NCI-H226 (cell line): ENCODE data around the gene TMOD3.
A peak's percentile ranks its signal among the peaks of the same experiment; 100 is the strongest.

ENCODE experiments used
- DNase-seq: peaks from one replicate; pipeline ENCODE4 v3.0.0-alpha.2; 2015

Gene TMOD3

DNA sequence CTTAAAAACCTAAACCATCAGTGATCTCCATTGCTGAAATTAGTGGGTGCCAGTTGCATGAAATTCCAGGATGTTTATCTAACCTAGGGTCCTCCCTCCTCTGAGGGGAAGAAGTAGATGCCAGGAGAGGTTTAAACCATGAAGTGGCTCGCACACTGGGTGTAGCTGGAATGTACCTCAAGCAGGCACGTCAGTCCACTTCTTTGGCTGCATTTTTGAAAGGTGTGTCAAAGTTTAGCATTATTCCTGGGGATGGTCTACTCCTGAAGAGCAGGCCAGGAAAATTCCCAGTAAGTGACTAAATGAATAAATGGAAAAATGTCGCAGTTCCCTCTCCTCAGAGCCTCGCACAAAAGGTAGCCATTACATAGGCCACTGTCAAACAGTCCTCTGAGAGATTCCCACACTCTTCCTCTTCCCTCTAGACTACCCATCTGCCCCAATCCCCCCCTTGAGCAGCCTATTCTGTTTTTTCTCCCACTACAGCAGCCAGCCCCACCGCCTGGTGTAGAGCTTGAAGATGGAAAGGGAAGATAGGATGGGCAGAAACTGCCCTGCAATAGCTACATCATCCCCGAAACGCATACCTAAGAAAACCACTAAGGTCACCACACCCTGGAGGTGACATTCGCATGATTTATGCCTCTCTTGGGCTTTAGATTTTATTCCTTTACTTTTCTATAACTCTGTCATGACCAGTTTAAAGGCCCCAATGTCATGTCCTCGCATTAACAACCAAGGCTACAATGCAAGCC, 655 bp upstream of the TMOD3 start:
- DNase-seq, result peak; percentile 99

DNA sequence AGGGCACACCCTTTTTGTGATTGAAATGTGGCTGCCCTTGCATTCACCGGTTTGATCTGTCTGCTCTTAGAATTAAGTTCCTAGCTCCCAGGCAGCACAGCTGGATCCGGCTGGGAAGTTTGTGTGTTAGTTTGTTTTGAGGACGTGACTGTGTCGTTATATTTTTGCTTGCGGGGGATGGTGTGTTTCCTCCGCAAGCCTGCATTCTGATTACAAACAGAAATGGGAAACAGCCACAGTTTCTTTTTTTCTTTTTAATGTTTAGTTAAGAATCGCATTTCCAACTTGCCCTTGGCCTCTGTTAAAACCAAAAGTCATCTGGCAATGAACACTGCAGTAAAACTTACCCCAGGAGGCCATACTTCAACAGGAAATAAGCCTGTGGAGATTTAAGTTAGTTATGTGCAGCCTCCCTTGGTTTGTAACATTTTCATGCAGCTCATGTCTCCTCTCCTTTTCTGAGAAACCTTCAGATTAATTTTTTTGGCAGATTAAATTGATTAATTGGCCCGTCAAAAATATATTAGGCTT, 888 bp downstream of the TMOD3 start:
- DNase-seq, result no peak

DNA sequence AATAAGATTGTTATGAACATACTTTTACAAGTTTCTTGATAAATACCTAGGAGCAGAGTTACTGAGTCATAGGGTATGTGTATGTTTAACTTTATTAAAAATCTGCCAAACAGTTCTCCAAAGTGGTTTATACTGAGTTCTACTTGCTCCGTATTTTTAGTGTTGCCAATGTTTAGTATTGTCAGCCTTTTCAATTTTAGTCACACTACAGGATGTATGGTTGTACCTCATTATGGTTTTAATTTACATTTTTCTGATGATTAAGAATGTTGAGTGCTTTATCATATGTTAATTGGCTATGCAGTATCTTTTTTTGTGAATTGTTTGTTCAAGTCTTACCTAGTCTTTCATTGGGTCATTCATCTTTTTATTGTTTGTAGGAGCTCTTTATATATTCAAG, 4.3 kb downstream of the TMOD3 start:
- no peak for DNase-seq

DNA sequence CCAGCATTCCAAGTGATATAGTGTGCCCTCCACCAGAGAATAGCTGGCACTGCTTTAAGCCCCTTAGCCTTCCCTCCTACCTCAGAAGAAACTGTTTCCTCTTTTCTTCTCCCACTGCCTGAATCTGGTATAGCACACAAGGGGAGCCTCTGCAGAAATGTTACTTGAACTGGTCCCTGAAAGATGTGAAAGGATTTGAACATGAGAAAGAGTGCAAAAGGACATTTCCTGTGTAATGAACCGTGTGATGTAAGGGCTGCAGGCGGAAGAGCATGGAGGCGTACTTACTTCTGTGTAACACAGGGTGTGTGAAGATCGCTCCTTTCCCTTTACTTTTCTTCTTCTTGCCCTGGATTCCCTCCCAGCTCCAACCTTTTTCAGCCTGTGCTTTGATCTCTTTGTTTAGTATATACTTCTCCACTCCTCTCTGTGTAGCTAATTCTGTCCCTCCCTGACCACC, 8.4 kb downstream of the TMOD3 start:
- DNase-seq, result no peak

DNA sequence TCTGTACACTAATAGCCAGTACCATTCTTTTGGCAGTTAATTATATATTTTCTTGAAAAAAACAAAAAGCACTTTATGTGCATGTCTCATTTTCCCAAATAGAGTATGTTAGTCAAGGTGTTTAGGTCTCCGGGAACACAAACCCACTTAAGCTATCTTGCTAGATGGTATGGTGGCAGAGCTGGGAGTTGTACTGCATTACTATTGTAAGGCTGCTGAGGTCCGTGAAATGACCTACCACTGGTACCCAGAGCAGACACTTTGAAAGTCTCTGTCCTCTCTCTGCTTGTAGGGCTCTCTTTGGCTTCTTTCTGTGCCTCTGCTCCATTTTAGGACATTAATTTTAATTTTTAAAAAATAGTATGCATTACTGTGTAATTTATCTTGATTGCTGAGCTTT, 8.8 kb downstream of the TMOD3 start:
- DNase-seq, result no peak

DNA sequence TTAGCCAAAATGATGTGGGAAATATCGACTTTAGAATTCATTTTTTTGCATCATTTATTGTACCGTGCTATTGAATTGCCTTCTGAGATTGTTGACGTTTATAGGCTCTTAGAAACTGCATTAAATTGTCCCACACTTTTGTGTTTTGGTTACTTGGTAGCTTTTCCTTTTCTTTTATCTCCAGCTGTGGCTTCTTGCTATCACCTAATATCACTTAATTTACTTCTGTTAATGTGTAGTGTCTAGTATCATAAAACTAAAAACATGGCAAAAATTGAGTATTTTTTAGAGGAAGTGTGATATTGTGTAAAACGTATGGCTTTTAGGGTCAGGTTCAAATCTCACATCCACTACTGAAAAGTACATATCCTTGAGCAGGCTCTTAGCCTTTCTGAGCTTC, 11.2 kb downstream of the TMOD3 start:
- no peak for DNase-seq

DNA sequence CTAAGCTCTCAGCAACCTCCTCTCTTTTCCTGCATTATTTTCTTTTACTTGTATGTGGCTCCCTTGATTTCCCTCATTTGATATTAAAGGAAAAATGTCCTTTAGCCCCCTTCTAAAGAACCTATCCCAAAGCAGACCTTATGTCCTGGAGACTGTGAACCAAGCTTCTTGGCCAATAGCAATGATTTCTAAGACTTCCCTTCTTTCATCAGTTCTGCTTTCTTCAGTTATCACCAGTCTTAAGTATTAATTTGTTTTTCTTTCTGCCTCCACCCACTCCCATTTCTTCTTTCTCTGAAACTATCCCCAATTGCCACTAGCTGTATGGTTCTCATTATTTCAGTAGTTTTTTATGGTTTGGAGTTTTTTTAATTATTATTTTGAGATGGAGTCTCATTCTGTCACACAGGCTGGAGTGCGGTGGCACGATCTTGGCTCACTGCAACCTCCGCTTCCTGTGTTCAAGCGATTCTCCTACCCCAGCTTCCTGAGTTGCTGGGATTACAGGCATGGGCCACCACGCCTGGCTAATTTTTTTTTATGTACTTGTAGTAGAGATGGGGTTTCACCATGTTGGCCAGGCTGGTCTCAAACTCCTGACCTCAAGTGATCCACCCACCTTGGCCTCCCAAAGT, 12.1 kb downstream of the TMOD3 start:
- no peak for DNase-seq

DNA sequence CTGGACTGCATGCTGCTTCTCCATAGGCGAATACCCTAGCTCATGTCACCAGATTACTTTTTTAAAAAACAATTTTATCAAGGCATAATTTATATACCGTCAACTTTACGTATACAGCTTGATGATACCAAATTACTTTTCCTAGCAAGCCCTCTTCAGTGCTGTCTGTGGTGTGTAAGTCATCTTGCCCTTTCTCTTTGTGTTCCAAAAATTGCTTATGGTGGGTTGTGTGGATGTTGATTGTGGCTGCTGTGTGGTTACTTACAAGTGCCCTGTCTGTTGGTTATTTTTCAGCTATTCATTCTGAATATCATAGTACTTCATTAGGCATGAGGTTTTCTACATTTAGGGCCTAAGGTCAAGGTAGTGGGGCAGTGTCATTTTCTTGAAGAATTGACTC, 12.8 kb downstream of the TMOD3 start:
- DNase-seq, result no peak

DNA sequence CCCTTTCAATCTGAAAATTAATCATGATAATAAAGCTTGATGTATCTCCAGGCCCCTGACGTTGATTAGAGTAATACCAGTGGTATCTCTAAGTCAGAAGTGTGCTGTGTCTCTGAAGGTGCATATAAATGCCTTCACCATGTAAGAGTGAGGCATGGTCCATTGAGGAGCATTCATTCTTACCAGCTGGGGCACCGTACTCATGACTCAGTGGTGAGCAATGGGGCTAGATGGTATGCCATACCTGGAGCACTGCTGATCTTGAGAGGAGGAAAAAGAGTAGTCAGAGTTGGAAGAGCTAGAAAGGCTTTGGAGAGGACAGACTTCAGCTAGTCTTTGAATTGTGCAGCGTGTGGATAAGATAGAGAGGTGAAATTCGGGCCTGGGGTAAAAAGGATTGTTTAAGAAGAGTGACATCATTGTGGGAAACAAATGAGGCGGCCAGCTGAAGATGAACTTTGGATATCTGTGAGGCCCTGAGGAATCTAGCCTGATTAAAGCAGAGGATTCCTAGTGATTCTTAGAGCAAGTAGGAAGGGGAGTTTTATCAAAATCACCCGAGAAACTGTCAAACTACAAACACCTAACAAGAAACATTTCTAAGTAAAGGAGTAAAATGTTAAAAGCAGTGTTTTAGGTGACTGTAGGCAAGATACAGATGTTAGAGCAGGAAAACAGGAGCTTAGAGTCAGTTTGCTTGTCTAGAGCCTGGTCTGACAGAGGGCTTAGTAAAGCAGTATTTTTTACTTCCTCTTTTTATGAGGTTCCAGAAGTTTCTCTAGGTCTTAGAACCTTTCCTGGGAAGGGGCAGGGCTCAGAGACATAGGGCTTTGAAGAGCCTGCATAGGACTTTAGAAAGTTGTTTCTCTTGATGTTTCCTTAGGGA, 13.6 kb downstream of the TMOD3 start:
- DNase-seq, result peak; percentile 99

DNA sequence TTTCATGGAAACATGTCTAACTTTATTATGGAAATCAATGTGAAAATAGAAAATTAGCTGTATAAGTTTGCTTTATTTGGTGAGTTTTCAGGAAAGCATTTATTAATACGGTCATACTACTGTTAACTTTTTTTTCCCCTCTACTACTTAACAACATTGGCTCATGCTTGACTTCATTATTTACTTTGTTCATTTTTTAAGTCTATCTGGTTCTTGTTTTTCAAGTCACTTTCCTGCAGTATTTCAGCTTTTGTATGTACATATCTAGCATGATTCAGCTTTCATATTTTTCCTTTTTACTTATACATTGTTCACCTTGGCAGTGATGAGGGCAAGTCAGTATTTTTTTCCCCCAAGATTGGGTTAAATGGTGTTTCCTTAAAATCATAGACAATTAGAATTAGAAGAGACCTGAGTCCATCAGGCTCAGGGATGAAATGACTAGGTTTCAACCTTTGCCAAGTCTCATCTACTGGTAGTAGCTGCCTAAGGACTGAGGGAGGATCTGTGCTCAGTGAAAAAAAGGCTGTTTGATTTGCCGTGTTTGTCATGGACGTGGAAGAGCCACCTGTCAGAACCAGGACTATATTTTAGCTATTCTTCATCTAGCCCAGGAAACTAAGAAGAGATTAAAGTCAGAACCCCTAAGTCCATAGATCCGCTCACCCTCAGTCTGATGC, 15.4 kb downstream of the TMOD3 start:
- no peak for DNase-seq

DNA sequence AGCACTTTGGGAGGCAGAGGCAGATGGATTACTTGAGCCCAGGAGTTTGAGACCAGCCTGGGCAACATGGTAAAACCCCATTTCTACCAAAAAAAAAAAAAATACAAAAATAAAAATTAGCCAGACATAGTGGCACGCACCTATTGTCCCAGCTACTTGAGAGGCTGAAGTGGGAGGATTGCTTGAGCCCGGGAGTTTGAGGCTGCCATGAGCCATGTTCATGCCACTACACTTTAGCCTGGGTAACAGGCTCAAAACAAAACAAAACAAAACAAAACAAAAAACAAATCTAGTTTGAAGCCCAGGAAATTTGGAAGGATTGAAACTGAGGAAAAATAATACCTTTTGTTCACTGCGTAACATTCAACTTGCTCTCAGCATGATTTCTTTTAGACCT, 16.6 kb downstream of the TMOD3 start:
- peak; percentile 73 for DNase-seq

DNA sequence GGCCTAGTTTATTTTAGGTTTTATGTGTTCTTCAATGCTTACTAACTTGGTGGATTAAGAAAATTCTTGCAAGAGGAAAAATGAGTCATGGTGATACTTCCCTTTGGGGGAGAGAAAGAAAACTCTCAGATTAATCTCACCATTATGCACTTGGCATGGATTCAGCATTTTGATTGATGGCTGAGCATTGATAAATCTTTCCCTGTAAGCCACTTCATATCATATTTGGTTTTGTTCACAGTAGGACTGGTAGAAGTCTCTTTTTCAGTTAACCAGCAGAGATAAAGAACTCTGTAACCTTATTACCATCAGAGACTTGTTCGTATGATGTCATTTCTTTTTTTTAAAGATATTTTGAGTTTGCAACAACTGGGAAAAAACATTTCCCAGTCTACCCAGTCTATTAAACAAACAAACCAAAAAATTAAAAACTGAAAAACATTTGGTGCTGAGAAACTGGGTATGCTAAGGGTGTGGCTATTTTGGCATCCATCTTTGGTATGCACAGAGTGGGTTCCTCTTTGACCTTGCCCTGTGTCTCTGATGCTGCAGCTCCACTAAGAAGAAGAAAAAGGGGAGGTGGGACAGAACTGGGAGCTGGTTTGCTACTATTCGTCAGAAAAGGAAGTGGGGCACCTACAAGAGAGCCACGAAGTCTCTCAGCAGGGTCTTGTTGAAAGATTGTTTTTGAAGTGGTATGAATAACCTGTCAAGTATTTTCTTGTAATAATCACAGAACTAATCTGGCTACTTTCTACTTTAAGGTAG, 17.2 kb downstream of the TMOD3 start:
- peak; percentile 99 for DNase-seq

DNA sequence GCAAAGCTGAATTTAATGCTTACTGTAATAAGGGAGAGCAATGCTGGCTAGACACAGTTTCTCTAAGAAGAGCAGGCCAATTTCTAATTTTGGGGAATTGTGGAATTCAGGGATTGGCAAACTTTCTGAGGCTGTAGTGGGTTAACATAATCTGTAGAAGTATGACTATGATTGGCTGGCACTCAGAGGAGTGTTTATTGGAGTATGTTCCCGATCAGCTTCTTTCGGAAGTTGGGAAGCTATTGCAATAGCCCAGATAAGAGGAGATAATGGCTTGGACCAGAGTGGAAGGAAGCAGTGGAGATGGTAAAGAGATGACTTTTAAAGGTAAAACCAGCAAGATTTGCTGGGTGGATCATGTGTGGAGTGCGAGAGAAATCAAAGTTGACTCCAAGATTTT, 19.4 kb downstream of the TMOD3 start:
- DNase-seq, result peak; percentile 66

DNA sequence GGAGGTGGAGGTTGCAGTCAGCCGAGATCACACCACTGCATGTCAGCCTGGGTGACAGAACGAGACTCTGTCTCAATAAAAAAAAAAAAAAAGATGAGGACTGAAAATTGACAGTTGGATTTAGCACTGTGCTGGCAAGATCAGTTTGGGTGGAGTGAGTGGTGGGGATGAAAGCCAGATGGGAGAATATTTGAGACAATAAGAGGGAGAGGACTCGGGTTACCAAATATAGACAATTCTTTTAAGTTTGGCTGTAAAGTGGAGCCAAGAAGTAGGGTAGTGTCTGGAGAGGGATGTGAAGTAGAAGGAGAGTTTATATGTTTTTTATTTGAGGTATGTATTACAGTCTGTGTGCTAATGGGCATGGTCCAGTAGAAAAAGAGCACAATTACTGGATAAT, 20.4 kb downstream of the TMOD3 start:
- DNase-seq, result no peak

DNA sequence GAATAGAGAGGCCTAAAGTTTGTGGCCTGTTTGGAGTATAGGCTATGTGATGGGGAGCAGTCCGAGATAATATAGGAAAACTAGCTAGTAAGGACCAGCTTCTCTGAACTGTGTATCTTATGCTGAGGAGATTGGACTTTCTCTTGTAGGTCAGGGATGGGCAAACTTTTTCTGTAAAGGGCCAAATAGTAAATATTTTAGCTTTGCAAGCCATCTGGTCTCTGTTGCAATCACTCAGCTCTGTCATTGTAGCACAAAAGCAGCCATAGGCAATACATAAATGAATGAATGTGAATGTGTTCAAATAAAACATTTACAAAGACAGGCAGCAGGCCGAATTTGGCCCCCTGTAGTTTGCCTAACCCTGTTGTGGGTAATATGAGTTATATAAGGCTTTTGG, 24.5 kb downstream of the TMOD3 start:
- no peak for DNase-seq

DNA sequence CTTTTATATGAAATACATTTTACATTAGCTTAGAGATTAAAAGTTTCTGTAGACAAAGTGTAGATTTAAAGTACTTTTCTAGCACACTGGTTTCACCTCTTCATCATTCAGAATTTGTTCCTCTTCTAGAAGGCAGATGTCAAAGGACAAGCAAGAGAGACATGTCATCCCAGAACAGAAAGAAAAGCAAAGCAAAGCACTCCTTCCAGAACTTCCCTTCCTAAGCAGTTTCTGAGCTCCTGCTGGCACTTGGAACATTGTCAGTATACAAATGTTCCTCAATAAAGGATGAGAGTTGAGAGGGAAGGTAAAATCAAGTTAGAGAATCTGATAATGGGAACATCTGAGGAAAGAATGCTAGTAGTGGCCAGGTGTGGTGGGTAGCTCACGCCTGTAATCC, 26.2 kb downstream of the TMOD3 start:
- DNase-seq, result no peak

DNA sequence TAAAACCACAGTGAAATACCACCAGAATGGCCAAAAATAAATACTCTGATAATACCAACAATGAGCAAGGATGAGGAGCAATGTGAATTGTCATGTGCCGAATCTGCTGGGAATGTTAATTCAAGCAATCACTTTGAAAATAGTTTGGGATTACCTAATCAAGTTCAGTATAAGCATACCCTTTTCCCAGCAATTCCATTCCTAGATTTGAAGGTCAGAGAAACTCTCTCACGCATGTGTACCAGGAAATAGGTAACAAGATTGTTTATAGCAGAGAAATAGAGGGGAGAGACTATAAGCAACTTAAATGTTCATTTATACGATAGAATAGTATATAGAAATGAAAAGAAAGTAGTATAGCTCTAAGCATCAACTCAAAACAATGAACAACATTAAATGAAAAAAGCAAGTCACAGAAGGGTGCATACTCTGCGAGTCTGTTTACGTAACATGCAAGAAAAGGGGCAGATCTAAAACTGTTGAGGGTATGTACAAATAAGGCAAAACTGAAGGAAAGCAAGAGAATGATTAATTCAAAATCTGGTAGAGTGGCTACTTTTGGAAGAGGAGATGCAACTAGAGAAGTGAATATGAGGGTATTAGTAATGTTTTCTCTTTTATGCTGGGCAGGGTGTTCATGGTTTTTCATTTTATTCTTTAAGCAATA, 27.4 kb downstream of the TMOD3 start:
- DNase-seq, result no peak

DNA sequence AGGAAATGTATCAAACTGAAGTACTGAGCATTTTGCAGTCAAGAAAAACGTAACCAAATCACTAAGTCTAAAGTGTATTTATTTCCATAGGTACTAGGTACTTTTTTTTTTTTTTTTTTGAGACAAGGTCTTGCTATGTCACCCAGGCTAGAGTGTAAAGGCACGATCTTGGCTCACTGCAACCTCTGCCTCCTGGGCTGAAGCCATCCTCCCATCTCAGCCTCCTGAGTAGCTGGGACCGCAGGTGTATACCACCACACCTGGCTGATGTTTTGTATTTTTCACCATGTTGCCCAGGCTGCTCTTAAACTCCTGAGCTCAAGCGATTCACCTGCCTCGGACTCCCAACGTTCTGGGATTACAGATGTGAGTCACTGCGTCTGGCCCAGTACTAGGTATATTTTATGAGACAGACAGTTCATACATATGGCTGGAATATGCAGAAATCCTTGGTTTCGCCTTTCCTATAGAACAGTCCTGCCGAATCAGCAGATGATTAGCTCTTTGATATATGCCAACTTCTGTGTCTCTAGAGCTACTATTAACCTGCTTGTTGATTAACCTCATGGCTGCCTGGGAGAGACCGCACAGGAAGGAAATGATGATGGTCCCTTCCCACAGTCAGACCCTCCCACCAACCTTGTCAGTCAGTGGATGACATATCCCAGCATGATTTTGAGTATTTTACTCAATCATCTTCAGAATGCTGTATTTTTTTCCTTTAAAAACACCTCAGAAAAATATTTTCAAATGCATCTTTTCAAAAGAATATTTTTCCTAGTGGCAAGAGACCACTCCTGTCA, 32.3 kb downstream of the TMOD3 start:
- DNase-seq, result peak; percentile 24

DNA sequence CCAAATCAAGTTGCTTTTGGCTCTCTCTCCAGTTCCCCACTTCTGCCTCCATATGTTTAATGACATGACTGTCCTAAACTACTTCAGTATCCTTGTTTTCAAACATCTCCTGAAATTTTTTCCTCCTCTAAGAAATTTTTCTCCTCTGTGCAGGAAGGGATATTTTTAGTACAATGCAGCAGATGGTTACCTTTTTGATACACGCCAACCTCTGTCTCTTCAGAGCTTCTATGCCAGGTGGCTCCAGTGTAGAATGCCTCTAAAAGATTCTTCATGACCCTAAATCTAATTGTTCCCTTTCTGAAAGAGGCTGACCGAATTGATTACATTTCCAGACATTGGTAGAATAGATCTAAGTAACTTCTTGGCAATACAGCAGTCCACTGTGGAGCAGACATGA, 33.7 kb downstream of the TMOD3 start:
- no peak for DNase-seq

DNA sequence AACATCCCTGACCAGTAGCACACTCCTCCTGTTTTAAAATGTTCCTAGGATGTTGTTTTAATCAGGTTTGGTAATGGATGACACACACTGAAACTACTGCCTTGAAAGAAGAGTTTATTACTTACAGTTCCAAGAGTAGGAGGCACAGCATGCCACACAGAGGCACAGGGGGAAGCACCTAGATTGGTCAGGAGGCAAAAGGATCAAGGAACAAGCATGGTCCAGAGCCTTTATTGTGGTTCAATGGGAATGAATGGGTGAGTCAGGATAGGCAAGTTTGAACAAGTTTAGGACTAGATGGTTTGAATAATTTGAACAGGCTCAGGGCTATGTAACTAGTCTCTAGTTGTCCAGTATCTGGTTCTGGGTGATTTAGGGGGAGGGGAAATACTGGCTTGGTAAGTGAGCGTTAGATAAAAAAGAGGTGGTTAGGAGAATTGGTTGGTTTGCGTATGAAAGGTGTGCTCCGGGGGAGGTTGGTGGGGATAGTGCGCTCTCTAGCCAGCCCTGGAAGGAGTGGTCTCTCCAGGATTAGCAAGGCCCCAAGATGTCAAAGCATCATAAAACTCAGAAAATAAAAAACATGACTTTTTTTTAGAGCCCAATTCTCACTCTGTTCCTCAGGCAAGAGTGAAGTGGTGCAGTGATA, 35.1 kb downstream of the TMOD3 start:
- peak; percentile 29 for DNase-seq
